ENCODE results near the gene OPALIN.

OPALIN gene

GRCh38 chr10:96358851-96359540, at the start of gene OPALIN:
OPALIN (minus strand) TSS chr10:96359002; CDS start chr10:96358896, 106 bp downstream.
- FAIRE-seq: no peak

- FAIRE-seq: no peak
Measured at GRCh38 chr10:96408201-96408600, 49.4 kb upstream of the OPALIN start.

GRCh38 chr10:96407560-96408069, 48.8 kb upstream of the OPALIN start:
- FAIRE-seq: no peak

GRCh38 chr10:96406091-96406490, 47.3 kb upstream of the OPALIN start:
- FAIRE-seq: no peak

GRCh38 chr10:96402417-96403305, 43.9 kb upstream of the OPALIN start:
- FAIRE-seq: no peak

GRCh38 chr10:96401036-96401435, 42.2 kb upstream of the OPALIN start:
- FAIRE-seq: no peak

GRCh38 chr10:96400465-96400864, 41.7 kb upstream of the OPALIN start:
- FAIRE-seq: no peak

GRCh38 chr10:96397902-96398301, 39.1 kb upstream of the OPALIN start:
- no peak for FAIRE-seq

GRCh38 chr10:96395931-96396877, 37.4 kb upstream of the OPALIN start:
- peak; percentile 76 for FAIRE-seq

- FAIRE-seq: no peak
Measured at GRCh38 chr10:96390460-96390864, 31.7 kb upstream of the OPALIN start.

GRCh38 chr10:96389785-96390184, 31.0 kb upstream of the OPALIN start:
- FAIRE-seq: no peak

- FAIRE-seq: no peak
Measured at GRCh38 chr10:96387601-96388000, 28.8 kb upstream of the OPALIN start.

GRCh38 chr10:96387161-96387560, 28.4 kb upstream of the OPALIN start:
- no peak for FAIRE-seq

- no peak for FAIRE-seq
Measured at GRCh38 chr10:96384506-96384905, 25.7 kb upstream of the OPALIN start.

- FAIRE-seq: no peak
Measured at GRCh38 chr10:96380821-96381220, 22.0 kb upstream of the OPALIN start.

- FAIRE-seq: no peak
Measured at GRCh38 chr10:96379758-96380157, 21.0 kb upstream of the OPALIN start.

GRCh38 chr10:96378741-96379140, 19.9 kb upstream of the OPALIN start:
- no peak for FAIRE-seq

- FAIRE-seq: no peak
Measured at GRCh38 chr10:96377816-96378294, 19.1 kb upstream of the OPALIN start.

- FAIRE-seq: no peak
Measured at GRCh38 chr10:96376483-96376882, 17.7 kb upstream of the OPALIN start.

- peak; percentile 56 for FAIRE-seq
Measured at GRCh38 chr10:96374985-96375830, 16.4 kb upstream of the OPALIN start.

GRCh38 chr10:96374639-96374984, 15.8 kb upstream of the OPALIN start:
- FAIRE-seq: no peak

- FAIRE-seq: no peak
Measured at GRCh38 chr10:96374004-96374403, 15.2 kb upstream of the OPALIN start.

Data from islet of Langerhans (tissue), 1 donor.